Hematopoietic multipotent progenitor cell treated with erythropoietin and hydrocortisone succinate and interleukin-3 and kit ligand, for 4 days (in vitro differentiated cells): ENCODE data around the gene TXNDC15.

ENCODE experiments used
- DNase-seq: peaks from one replicate; pipeline ENCODE4 v3.0.0-alpha.2; 2015

The TXNDC15 gene

GRCh38 chr5:134932508-134932907 lies 58.3 kb downstream of the TXNDC15 start:
- DNase-seq: no peak

DNA sequence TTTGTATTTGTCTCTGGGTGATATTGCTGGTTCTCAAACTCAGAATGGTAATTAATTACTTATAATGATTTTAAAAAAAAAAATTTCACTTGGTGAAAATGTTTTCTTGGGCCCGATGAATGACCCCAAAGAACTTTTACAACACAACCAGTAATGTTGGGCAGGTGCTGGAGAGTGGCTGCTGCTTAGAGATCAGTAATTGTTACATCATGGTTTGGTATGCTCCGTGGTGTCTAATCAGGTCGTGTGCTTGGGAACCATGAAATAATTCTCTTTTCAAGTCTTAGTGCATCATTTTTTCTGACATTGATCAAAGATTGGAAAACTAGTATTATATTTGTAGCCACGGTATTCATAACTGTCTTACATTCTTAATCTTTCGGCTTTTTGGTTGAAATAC lies 60.0 kb downstream of the TXNDC15 start:
- DNase-seq: no peak

- DNase-seq: no peak
These were observed 61.8 kb downstream of the TXNDC15 start for GRCh38 chr5:134935711-134936602.

GRCh38 chr5:134937526-134937925 lies 63.4 kb downstream of the TXNDC15 start:
- DNase-seq: no peak

- DNase-seq: no peak
These were observed 63.9 kb downstream of the TXNDC15 start for GRCh38 chr5:134938030-134938429.

DNA sequence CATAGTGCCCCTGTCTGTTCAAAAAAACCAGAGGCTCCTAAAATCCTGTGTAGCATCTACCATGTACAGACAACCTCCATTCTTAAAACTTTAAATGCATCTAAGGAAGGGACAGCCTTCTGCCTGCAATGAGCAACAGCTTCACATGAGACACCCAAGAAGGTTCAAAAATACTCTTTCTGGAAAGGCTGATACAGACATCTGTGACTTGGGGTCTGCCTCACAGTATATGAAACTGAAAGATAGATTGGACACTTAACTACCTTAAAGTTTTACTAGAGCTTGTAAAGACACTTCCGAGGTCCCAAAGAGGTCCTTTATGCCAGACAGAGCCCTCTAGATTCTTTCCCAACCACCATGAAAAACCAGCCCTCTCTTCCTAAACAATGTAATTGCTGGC lies 65.3 kb downstream of the TXNDC15 start:
- DNase-seq: no peak

- no peak for DNase-seq
These were observed 69.4 kb downstream of the TXNDC15 start for GRCh38 chr5:134943547-134943946.

DNA sequence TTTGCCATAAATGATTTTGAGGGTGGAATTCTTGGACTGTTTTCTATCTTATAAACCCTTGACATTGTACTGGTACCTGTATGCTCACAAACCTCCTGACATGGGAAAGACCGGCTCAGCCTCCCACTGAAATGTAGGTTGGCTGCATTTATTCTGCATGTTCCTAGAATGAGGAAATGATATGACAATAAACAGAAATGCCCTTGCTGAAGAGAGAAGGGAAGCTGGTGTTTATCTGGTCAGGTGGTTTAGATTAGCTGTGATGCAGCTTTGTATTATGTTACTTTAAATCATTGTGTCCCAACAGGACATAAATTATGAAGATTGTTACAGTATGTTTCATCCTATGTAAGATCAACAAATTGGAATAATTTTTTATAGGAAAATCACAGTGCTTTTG lies 70.5 kb downstream of the TXNDC15 start:
- peak; percentile 28 for DNase-seq

GRCh38 chr5:134945041-134945440 lies 70.9 kb downstream of the TXNDC15 start:
- DNase-seq: no peak

GRCh38 chr5:134948911-134949310 lies 74.7 kb downstream of the TXNDC15 start:
- no peak for DNase-seq

DNA sequence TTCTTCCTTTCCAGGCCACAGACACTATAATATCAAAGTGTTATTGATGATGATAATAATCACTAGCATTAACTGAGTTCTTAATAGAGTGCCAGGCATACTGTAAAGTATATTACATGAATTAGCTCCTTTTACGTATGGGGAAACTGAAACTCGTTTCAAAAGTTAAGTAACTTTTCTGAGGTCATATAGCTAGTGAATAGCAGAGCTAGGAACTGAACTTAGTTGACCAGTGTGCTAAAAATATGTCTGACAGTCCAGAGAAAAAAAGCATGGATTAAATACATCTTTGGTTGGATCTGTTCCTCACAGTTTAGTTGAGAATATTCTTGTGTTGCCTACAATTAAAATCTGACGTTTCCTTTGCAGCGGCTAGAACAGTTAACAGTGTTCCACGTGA lies 75.1 kb downstream of the TXNDC15 start:
- no peak for DNase-seq
